Measurements from ENCODE around the gene CPT1B. TPM values are rescaled to one million over a fixed set of nuclear protein-coding genes. Genes with fewer than 3 reads are reported as not detected.

The CPT1B gene
- total RNA-seq, 2 experiments from 2014 or later = 59.1 to 68.3 TPM

DNA sequence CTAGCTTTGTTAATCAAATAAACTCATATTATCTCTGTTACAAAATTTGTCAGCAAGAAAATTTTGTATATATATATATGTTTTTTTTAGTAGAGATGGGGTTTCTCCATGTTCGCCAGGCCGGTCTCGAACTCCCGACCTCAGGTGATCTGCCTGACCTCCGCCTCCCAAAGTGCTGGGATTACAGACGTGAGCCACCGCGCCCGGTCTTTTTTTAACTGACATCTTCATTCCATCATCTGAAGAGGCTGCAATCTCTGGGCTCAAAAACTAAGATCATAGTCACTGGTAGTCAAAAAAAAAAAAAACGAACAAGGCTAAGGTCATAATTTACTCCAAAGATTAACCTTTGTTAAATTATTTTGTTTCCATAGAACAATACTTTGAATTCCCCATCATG is 37.8 kb downstream of the CPT1B start:
- no peaks in the 10 kb centered on the region for H3K9me3 Mint-ChIP-seq
- Histone ChIP-seq H3K4me3 (ENCODE audit: low read length) (no peak overlapping the region), H3K36me3 (ENCODE audit: insufficient read depth, low read length) (no peaks in the 10 kb centered on the region), H3K27me3 (ENCODE audit: control insufficient read depth in 1 of 2, insufficient read depth in 2 of 2, low read length in 2 of 2) (no peaks in the 10 kb centered on the region), H3K9me3 (ENCODE audit: control insufficient read depth in 1 of 2, insufficient read depth in 1 of 2, low read length in 2 of 2) (no peaks in the 10 kb centered on the region), H3K4me1 (ENCODE audit: insufficient read depth, low read length) (peaks cover 52% of the 10 kb centered on the region), H3K27ac (ENCODE audit: low read depth in 1 of 2, low read length in 2 of 2) (peak overlapping the region; percentile 92 to 99)
- ChIA-PET CTCF (interaction anchor here (0.7 to 3.2 kb wide), 5 partner anchors 11 to 80 kb away, joined by 3 to 66 read pairs (median 5); partner anchors contain the start of genes SCO2, SYCE3 and TYMP), POLR2A (interaction anchor here (1.8 to 10.0 kb wide), 8 partner anchors 9 to 81 kb away, joined by 7 to 258 read pairs (median 31); partner anchors contain the start of genes CHKB, LMF2, NCAPH2 and SCO2)
- no peaks in the 10 kb centered on the region for H3K36me3 Mint-ChIP-seq (ENCODE audit: low read depth)
- no peak overlapping the region for H3K4me3 Mint-ChIP-seq
- peak overlapping the region; percentile 99 for H3K27ac Mint-ChIP-seq
- intact Hi-C loops (cut with DNase I, micrococcal nuclease) = no loop called here
- TF ChIP-seq, protein P1, sequence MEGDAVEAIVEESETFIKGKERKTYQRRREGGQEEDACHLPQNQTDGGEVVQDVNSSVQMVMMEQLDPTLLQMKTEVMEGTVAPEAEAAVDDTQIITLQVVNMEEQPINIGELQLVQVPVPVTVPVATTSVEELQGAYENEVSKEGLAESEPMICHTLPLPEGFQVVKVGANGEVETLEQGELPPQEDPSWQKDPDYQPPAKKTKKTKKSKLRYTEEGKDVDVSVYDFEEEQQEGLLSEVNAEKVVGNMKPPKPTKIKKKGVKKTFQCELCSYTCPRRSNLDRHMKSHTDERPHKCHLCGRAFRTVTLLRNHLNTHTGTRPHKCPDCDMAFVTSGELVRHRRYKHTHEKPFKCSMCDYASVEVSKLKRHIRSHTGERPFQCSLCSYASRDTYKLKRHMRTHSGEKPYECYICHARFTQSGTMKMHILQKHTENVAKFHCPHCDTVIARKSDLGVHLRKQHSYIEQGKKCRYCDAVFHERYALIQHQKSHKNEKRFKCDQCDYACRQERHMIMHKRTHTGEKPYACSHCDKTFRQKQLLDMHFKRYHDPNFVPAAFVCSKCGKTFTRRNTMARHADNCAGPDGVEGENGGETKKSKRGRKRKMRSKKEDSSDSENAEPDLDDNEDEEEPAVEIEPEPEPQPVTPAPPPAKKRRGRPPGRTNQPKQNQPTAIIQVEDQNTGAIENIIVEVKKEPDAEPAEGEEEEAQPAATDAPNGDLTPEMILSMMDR (IDR thresholded peaks at IDR 0.05) = no peak
- no peaks in the 10 kb centered on the region for H3K27me3 Mint-ChIP-seq
- no peak for DNase-seq
- peaks cover 40% of the 10 kb centered on the region for H3K4me1 Mint-ChIP-seq (ENCODE audit: low read depth)
- ATAC-seq (ENCODE audit: poor library complexity) = no peak

DNA sequence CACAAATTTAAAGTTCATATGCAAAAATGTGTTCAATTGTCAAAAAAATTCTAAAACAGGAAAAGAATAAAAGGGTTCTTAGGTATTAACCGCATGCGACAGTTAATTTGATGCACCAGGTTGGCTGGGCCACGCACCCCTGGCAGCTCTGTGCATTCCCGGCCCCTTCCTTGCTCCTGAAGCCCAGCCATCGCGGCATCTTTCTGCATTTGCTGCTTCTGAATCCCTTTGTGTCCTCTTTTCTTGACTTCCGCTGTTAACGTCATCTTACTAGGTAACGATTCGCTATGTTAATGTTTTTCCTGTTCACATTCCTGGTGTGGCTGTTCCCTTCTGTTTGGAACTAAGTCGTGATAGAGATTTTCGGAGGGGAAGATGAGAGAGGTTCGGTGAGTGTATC is 40.5 kb downstream of the CPT1B start:
- TF ChIP-seq, protein P1 (IDR thresholded peaks at IDR 0.05) = no peak
- Mint-ChIP-seq H3K9me3 (no peaks in the 10 kb centered on the region), H3K4me3 (no peak overlapping the region), H3K4me1 (ENCODE audit: low read depth) (peaks cover 43% of the 10 kb centered on the region), H3K27ac (peak overlapping the region; percentile 99), H3K36me3 (ENCODE audit: low read depth) (no peaks in the 10 kb centered on the region), H3K27me3 (peaks cover 9% of the 10 kb centered on the region)
- CTCF ChIA-PET = interaction anchor here (1.3 to 2.0 kb wide), 2 partner anchors 11 to 12 kb away, joined by 4 to 12 read pairs; partner anchors contain the start of gene SCO2
- Histone ChIP-seq H3K4me3 (ENCODE audit: low read length) (no peak overlapping the region), H3K4me1 (ENCODE audit: insufficient read depth, low read length) (peaks cover 51% of the 10 kb centered on the region), H3K36me3 (ENCODE audit: insufficient read depth, low read length) (no peaks in the 10 kb centered on the region), H3K27ac (ENCODE audit: low read depth in 1 of 2, low read length in 2 of 2) (peak overlapping the region; percentile 92 to 99), H3K27me3 (ENCODE audit: control insufficient read depth in 1 of 2, insufficient read depth in 2 of 2, low read length in 2 of 2) (no peaks in the 10 kb centered on the region), H3K9me3 (ENCODE audit: control insufficient read depth in 1 of 2, insufficient read depth in 1 of 2, low read length in 2 of 2) (no peaks in the 10 kb centered on the region)
- DNase-seq (no peak), ATAC-seq (ENCODE audit: poor library complexity) (no peak)
- intact Hi-C loops (cut with DNase I, micrococcal nuclease) = no loop called here
- POLR2A ChIA-PET = interaction anchor here (3.6 to 10.0 kb wide), 3 partner anchors 11 to 29 kb away, joined by 52 to 258 read pairs (median 87); partner anchors contain the start of genes LMF2, NCAPH2, SCO2 and TYMP

- no peak overlapping the region for H3K4me3 ChIP-seq (ENCODE audit: low read length)
- ATAC-seq (ENCODE audit: poor library complexity) (no peak), DNase-seq (no peak)
- no peaks in the 10 kb centered on the region for H3K36me3 ChIP-seq (ENCODE audit: insufficient read depth, low read length)
- H3K36me3 Mint-ChIP-seq (ENCODE audit: low read depth) = no peaks in the 10 kb centered on the region
- H3K9me3 ChIP-seq (ENCODE audit: control insufficient read depth in 1 of 2, insufficient read depth in 1 of 2, low read length in 2 of 2) = no peaks in the 10 kb centered on the region
- H3K27ac Mint-ChIP-seq = peak overlapping the region; percentile 79
- intact Hi-C loops (cut with DNase I, micrococcal nuclease) = no loop called here
- H3K4me1 ChIP-seq (ENCODE audit: insufficient read depth, low read length) = peaks cover 62% of the 10 kb centered on the region
- CTCF ChIA-PET = interaction anchor here (1.2 kb wide), 1 partner anchor 12 kb away, joined by 3 read pairs; no protein-coding TSS in a partner anchor
- TF ChIP-seq, protein P1 (IDR thresholded peaks at IDR 0.05) = no peak
- no peaks in the 10 kb centered on the region for H3K27me3 ChIP-seq (ENCODE audit: control insufficient read depth in 1 of 2, insufficient read depth in 2 of 2, low read length in 2 of 2)
- no peak overlapping the region for H3K27ac ChIP-seq (ENCODE audit: low read depth in 1 of 2, low read length in 2 of 2)
- POLR2A ChIA-PET = interaction anchor here (10.0 kb wide), 1 partner anchor 9 kb away, joined by 258 read pairs; the partner anchor contains the start of genes SCO2 and TYMP
- peaks cover 13% of the 10 kb centered on the region for H3K27me3 Mint-ChIP-seq
- H3K9me3 Mint-ChIP-seq = no peaks in the 10 kb centered on the region
- no peak overlapping the region for H3K4me3 Mint-ChIP-seq
- H3K4me1 Mint-ChIP-seq (ENCODE audit: low read depth) = peaks cover 39% of the 10 kb centered on the region
These were observed 42.0 kb downstream of the CPT1B start for GRCh38 chr22:50536226-50536625.

Data from CD4-positive, alpha-beta T cell (primary cell).